Kidney epithelial cell (primary cell): ENCODE measurements around the gene MZB1. TPM values are rescaled to one million over a fixed set of nuclear protein-coding genes. Genes with fewer than 3 reads are reported as not detected.

Source experiments
- DNase-seq: peaks from one replicate; pipeline ENCODE4 v3.0.0-alpha.2; 2010; ENCODE audit warnings: low read depth
- H3K27me3 ChIP-seq: 2 replicates; pipeline ENCODE4 v1.6.0; 2011; ENCODE audit warnings: low read length; ENCODE audit not compliant: control insufficient read depth, insufficient read depth
- H3K36me3 ChIP-seq: 2 replicates; pipeline ENCODE4 v1.5.1; 2011; ENCODE audit warnings: low read length; ENCODE audit not compliant: control insufficient read depth, insufficient read depth
- H3K4me3 ChIP-seq: 2 replicates; pipeline ENCODE4 v1.5.1; 2011; ENCODE audit warnings: low read depth, mild to moderate bottlenecking, control low read depth, low read length
- CTCF ChIP-seq: IDR thresholded peaks from 2 replicates; pipeline ENCODE4 v1.5.1; 2011; ENCODE audit warnings: mild to moderate bottlenecking, moderate library complexity, low read length, control low read depth, inconsistent platforms; ENCODE audit not compliant: insufficient read depth, poor library complexity, severe bottlenecking
- total RNA-seq: library from RNA; depleted of rRNA; stranded (reverse); fragments of >200 nt; gene quantifications from 2 replicates; pipeline ENCODE4 v1.2.3, GENCODE V29; 2015

MZB1 gene
- total RNA-seq, 1 donor from 2014 or later = not detected

DNA sequence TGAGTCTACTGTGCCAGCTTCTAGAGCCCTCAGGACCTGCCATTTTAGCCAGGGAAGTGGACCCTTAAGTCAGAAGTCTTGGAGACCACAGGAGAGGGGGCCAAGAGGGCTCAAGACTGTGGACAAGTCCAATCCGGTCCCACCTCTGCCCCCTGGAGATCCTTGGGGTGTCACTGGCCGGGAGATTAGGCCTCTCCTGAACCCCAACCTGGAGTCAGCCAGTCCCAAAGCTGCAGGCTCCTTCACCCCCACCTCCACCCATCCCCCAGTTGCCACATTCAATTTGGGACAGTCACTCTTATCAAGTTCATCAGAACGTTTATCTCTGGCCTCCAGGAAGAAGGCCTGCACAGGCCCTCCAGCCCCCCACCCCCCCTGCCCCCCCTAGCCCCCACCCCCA is 6.9 kb downstream of the MZB1 start:
- no peak overlapping the region for H3K4me3 ChIP-seq
- no peak for DNase-seq
- H3K36me3 ChIP-seq = no peaks in the 10 kb centered on the region
- no peak for TF ChIP-seq CTCF
- H3K27me3 ChIP-seq = no peaks in the 10 kb centered on the region

- no peaks in the 10 kb centered on the region for H3K36me3 ChIP-seq
- no peak overlapping the region for H3K4me3 ChIP-seq
- no peaks in the 10 kb centered on the region for H3K27me3 ChIP-seq
- no peak for DNase-seq
- TF ChIP-seq CTCF = no peak
Measured at GRCh38 chr5:139381837-139382761, 7.6 kb downstream of the MZB1 start.

- Histone ChIP-seq H3K4me3 (no peak overlapping the region), H3K27me3 (no peaks in the 10 kb centered on the region), H3K36me3 (no peaks in the 10 kb centered on the region)
- no peak for TF ChIP-seq CTCF
- DNase-seq = no peak
Measured at GRCh38 chr5:139379626-139380449, 9.9 kb downstream of the MZB1 start.

DNA sequence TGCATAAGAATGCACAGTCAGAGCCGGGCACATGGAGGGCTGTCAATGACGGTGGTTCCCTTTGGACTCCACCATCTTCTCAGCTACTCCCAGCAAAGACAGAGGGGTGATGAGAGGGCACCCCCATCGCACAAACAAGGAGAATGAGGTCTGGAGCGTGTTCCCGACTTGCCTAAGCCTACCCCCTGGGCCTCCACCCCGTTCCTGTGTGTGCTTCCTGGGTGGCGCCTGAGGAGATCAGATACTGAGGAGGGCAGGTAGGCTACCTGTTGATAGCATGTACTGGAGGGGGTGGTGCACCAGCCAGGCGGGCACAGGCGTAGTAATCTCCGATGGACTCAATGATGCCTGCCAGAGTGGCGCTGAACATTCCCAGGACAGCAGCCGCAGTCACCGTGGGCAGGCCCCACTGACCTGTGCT is 10.8 kb downstream of the MZB1 start:
- no peak for DNase-seq

More for the DNA sequence above, 10.8 kb downstream of the MZB1 start:
- Histone ChIP-seq H3K27me3 (no peaks in the 10 kb centered on the region), H3K36me3 (no peaks in the 10 kb centered on the region), H3K4me3 (no peak overlapping the region)
- TF ChIP-seq CTCF = no peak
